NCI-H460 (cell line): ENCODE measurements around the gene CTBP2. TPM values are rescaled to one million over a fixed set of nuclear protein-coding genes. Genes with fewer than 3 reads are reported as not detected.

Experiments
- DNase-seq: peaks from one replicate; pipeline ENCODE4 v3.0.0-alpha.2; 2016; ENCODE audit warnings: low read depth; ENCODE audit errors: extremely low read depth
- total RNA-seq: library from RNA; depleted of rRNA; stranded (reverse); fragments of >200 nt; shearing (Covaris generic); gene quantifications from 2 replicates; pipeline ENCODE4 v1.2.3, GENCODE V29; 2014

The CTBP2 gene
- total RNA-seq, 1 experiment from 2014 or later = 75.1 TPM

DNA sequence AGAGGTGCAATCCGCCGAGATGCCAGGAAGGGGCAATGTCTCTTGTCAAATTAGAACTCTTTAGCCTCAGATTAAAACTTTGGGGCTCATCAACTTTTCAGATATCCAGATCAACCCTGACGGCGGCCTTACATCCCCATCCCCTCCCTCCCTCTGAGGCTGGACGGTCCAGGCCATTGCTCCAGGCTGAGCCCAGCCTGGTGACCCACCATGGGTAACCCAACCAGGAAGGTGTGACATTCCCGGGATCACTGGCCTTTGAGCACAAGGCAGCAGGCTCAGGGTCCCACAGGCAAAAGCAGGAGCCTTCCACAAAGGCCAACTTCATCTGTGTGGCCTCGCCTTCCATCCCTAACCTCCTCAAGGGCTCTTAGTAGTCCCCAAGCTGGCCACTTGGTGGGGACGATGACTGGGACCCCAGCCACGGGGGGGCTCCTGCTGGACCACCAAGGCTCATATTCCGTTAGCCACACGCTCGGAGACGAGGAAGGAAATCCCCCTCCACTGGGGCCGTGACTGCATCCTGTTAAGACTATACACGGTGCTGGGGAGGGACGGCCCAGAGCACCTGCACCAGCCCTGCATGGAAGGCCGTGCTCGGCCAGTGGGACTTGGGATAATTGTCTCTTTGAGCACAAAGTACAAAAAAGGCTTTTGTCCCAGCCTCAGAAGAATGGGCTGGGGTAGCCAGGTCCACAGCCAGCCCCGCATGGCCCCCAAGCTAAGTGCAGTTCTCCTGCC lies 155.6 kb downstream of the CTBP2 start:
- no peak for DNase-seq

GRCh38 chr10:125003901-125004467 lies 156.4 kb downstream of the CTBP2 start:
- no peak for DNase-seq

- DNase-seq = no peak
These were observed 157.0 kb downstream of the CTBP2 start for GRCh38 chr10:125003146-125003900.

GRCh38 chr10:125002423-125003145 lies 157.8 kb downstream of the CTBP2 start:
- no peak for DNase-seq

DNA sequence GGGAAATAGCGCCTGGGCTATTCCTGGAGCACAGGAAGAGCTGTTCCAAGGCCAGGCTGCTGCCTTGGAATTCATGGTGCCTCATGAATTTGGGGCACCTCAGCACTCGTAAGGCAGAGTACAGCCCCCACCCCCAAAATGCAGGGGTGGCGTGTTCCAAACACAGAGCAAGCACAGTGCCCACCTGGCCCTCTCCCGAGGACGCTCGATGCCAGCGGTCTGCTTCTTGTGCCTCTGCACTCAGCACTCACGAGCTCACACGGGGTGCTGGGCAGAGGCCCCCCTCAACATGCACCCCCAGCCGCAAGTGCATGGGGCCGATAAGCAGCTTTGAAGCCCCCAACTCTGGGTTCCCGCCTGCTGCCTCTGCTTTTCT lies 158.3 kb downstream of the CTBP2 start:
- no peak for DNase-seq

GRCh38 chr10:125001313-125002046 lies 158.9 kb downstream of the CTBP2 start:
- no peak for DNase-seq

DNA sequence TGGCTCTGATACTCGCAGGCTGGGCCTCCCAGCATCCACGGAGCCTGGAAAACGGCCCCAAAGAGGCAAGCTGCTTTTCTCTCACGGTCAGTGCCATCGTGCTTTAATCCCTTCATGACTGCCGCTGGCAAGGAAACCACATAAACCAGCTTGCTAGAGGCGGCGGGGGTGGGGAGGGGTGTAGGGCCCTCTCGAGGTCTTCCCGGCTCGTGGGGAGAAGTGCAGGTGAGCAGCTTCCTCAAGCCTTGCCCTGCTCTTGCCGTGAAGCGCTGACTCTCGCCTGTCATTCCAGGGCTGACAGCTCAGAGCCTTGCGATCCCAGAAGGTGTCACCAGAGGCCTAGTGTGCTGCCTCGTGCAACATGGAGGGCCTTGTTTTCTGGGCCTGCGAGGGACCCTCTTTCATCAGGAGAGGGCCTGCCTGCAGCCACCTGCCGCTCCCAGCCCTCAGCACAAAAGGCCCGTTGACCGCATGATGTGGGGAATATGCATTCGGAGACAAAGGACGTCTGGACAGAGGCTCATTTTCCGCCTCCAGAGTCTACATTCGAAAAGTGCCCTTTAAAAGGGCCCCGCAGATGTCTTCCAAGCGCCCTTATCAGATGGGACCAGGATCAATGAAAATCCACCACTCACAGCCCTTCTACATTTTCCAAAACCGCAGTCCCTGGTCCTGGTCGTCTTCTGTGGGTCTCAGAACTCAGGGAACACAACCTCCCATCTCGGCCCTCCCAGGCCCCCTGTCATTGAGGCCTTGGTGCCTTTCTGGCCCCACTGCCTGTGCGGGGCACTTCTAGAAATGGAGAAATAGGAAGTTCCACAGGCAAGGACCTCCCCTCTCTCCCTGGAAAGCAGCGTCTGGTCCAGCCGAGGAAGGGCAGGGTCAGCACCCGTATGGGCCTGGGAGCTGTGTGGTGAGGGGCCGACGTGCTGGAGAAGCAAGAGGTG lies 159.7 kb downstream of the CTBP2 start:
- DNase-seq = no peak

DNA sequence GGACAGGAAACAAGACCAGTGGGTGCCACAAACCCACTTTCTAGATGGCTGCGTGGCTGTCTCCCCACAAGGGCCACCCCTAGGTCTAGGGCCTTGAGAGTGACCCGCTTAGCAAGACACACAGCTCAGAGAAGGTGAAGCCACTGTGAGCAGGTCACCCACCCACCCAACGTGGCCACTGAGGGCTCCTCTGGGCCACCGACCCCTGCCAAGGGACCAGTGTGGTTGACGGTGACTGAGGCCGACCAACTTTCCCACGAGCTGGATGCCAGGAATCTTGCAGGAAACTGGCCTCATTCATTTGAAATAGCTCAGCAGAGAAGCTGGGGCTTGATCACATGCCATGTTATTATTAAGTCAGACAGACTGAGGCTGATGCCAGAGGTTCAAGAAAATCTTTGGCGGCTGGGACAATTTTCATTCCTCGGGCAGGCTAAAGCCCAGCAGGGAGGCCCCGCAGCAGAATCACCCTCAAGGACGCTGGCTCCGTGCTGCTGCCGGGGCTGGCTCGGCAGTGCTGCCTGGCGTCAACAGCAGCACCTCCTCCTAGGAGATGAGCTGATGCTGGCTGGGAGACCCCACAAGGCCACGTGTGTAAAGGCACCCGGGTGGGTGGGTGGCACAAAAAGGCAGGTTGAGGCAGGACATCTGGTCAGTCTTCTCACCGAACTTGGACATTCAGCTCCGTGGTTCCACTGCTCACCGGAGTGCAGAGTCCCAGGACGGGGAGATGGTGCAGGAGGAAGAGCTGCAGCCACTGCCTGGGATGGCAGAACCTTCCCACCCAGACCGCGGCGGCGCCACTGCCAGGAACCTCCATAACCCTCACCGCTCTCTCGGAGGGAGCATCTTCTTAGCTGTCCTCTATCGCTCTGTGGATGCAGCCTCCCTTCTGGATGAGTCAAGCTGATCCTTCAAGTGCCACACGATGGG lies 160.7 kb downstream of the CTBP2 start:
- DNase-seq = no peak

DNA sequence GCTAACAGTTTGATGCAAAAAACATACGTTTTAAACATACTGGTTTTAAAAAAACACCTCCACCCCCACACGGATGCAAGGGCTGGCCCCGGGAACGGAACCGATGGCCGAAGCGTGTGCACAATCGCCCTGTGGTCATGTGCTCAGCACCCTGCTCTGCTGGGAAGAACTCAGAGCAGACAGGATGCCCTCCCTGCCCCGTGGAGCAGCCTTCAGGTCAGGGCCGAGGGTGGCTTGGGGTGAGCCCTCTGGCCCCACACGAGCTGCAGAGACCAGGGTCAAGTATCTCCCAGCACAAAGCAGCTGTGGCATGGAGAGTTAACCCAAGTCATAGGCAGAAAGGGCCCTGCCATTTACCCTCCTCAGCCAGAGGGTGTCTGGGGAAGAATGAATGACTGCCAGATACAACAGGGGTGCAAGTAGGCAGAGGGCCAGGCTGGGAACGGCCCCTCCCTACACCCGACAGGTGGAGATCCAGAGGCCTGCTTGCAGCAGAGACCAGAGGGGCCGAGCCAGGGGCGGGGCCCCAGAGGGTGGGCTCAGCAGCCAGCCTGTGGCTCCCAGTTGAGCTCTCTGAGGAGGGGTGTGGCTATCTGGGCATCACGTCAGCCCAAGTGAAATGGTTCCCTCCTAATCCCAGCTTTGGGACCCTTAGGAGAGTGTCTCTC lies 161.6 kb downstream of the CTBP2 start:
- no peak for DNase-seq

DNA sequence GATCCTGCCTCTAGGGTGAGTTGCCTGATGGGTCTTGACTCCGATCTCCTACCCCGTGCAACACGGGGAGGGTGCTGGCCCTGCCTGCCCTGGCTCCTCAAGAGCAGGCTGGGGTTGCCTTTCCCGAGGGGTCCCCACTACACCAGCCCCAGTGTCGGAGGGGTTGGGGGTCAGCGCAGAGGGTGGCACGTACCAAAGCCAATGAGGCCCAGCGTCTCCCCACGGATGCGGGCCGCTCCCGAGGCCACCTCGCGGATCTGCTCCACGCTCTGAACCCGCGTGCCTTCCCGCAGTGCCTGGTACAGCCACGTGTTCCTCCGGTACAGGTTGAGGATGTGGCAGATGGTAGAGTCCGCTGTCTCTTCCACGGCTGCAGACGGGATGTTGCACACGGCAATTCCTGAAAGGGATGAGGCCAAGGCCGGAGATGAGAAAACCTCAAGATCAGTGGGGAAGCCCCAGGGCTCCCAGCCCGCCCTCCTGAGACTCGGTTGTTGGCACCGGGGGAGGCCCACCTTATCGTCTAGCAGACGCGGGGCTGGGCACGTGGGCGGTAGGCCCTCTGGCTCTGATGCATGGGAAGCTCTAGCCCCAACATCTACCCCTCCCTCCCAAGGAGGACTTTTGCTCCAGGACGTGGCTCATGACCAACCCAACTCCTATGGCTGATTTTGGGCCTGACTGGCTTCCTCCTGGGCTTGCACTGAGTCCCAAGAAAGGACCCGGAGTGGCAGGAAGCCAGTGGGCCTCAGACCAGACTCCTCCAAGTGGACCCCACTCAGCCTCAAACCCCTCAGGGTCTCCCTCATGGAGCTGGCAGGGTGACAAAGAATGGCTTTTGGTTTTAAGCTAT lies 162.4 kb downstream of the CTBP2 start:
- DNase-seq = no peak

GRCh38 chr10:124997306-124997705 lies 163.1 kb downstream of the CTBP2 start:
- DNase-seq = no peak

DNA sequence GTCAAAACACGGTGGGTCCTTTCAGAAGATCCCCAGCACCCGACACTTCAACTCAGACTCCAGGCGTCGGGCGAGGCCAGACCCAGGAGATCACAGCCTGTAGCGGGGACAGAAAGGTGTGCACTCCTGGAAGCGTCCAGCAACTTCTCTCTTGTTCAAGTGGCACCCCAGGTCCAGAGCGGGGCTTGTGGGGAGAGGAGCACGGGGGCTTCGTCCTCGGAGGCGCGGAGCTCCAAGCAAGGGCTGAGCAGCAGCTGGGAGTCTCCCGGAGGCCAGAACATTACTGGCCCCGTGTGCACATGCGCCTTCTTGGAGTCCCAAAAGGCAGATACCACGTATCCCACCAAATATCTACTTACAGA lies 163.5 kb downstream of the CTBP2 start:
- no peak for DNase-seq

DNA sequence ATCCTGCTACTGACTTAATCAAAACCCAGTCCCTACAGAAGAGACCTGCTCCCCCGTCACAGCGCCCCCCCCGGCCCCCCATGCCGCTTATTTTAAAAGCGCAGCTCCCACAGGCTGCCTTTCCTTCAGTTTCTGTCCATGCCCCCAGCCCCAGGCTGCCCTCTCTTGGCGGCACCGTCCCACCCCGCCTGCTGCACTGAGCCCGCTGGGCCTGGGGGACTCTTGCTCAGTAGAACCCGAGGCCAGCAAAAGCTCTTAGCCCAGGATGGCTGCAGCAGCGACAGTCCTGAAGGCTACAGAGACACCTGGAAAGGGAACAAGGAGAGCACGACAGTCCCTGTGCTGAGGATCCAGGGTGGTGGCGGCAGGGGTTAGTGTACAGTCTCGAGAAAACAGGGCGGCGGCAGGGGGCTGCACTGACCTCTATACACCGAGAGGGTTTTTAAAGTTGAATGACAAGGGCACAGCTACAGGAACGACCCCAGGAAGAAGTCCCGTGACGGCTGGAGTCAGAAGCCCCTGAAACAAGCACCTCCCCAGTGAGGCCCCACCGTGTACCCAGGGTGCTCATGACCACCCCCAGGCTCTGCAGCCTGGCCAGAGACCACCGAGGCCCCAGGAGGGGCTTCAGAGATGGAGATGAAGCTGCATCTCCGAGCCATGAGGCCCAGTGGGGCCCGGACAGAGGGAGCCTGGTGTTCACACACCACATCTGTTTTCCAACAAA lies 164.1 kb downstream of the CTBP2 start:
- no peak for DNase-seq

DNA sequence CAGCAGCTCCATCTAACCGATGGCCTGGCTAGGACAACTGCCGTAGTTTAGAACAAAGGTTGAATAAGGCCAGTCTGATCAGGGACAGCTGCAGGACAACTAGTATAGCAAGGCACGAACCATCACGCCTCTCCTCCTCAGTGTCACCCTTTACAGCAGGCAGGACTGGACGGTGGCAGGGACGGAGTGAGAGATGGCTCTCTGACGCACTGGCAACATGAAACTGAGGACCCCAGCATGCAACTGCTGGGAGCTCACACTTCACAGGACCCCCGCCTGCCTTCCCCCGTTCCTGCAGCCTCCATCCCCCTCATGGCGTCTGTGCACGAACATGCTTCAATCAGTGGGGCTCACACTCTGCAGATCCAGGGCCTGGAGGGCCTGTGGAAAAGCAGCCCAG lies 164.8 kb downstream of the CTBP2 start:
- no peak for DNase-seq

GRCh38 chr10:124994573-124995473 lies 165.5 kb downstream of the CTBP2 start:
- no peak for DNase-seq
